Activated T-helper 1 cell treated with anti-CD3 and anti-CD28 coated beads, Interleukin-2, amount 50 U/mL, for 16 hours (primary cell): ENCODE data around the gene ENPP1.

Source experiments
- DNase-seq, 2 donors: peaks; one replicate each; pipeline ENCODE4 v3.0.0-alpha.2; 2020; ENCODE audit warnings: low read depth in 1 of 2, low spot score in 1 of 2

The ENPP1 gene

DNA sequence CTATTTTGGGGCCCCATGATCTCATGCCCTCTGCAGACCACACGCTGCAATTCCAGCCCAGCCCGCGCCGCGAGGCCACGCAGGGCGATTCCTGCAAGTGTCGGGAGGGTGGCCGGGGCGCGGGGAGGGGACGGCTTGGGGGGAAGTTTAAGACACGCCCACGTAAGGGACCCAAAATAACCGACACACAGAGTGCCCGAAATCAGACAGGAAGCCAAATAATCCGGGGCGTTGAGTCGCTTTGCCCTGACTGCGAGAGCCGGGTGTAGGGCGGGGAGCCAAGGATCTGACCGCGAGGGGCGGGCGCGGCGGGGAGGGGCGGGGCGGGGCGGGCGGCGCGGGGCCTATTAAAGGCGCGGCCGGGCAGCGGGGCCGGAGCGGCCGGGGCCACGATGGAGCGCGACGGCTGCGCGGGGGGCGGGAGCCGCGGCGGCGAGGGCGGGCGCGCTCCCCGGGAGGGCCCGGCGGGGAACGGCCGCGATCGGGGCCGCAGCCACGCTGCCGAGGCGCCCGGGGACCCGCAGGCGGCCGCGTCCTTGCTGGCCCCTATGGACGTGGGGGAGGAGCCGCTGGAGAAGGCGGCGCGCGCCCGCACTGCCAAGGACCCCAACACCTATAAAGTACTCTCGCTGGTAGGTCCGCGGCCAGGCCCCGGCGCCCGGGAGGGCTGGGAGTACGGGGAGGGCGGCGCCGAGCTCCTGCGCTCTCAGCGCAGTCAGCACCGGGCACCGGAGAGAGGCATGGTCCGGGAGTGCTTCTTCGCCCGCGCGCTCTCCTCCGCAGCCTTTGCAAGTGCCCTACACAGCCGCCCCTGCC is at the start of gene ENPP1:
ENPP1 (plus strand) TSS at position 377 of the 816 bp plus-strand sequence; CDS start at position 393, 16 bp downstream.
- DNase-seq, result peak; percentile 11 to 23

DNA sequence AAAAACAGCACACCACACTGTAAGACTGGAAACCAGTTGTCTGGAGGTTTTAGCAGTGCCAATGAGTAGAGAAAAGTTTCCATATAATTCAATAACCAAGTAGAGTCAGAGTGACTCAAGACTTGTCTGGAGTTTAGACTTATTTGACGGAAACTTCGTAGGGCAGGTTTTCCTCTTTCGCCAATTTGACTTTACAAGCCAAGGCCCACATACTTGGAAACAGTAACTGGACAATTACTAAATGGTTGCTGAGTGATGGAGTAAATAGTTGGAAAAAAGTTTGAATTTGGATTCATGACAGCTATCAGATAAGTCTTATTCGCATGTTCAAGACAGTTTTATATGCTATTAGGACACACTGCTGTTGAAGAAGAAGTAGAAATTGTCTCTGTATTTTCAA is 48.9 kb upstream of the ENPP1 start:
- DNase-seq, result no peak

DNA sequence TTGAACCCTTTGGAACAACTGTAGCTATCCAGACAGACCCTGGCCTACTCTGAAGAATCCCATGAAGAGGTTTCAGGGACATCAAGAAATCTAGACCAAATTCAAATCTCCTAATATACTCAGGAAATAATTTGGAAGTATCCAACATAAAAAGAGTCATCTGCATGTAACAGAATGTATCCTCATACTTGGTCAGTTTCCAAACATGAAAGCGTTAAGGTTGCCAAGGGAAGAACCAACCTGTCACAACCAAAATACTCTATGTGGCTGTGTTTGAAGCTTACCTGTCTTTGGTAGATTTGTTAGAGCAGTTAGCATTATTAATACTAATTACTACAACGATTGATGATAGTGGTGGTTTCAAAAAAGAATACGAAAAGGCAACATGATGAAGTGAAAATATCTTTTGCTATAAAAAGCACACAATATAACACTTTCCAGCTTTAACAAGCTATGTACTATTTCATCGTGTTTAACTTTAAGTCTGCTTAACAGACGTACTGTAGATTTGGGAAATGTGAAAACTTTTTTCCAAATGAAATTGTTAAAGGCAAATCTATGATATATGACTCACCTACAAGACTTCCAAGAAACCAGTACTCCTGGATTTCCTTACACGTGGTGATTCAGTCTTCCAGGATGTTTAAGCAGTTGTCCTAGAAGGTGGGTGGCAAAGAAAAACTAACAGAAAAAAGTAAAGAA is 46.6 kb upstream of the ENPP1 start:
- DNase-seq, result no peak

DNA sequence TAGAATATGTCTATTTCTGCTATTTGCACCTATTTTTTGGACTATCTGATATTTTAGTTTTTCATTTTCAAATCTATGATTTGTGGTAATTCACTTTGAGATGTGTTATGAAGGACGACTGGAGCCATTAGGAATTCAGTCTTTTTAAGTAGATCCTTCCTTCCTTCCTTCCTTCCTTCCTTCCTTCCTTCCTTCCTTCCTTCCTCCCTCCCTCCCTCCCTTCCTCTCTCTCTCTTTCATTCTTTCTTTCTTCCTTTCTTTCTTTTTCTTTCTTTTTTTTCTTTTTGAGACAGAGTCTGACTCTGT is 46.1 kb upstream of the ENPP1 start:
- DNase-seq, result no peak

DNA sequence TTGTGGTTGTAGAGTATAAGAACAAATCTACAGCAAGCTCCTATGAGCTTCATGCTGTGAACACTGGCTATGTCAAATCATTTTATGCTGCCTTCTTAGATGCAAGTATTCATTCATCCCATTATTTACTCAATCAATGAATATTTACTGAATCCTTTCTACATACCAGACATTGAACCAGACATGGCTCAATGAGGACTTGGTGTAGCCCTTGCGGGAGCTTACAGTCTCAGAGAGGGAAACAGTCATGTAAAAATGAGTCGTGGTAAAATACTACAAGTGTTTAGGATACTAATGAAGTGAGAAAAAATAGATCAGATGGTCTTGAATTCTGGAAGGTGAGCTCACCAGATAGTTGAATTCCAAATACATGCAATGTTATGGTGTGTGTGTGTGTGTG is 44.8 kb upstream of the ENPP1 start:
- no peak for DNase-seq

DNA sequence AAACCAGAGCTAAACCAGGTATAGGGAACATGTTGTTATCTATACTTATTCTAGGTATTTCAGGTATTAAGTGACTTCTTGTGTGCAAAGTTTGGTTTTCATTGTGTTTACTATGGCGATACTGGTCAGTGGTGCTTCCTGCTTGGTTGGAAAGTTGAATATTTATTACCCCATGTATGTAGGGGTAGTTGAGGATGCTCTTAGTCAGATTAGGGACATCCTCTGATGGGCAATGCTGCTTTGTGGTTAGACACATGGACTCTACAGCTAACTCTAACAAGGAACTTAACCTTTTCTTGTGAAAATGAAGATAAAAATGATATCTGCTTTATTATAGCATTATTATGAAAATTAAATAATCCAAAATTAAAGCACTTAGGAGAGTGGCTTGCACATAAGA is 44.1 kb upstream of the ENPP1 start:
- no peak for DNase-seq

DNA sequence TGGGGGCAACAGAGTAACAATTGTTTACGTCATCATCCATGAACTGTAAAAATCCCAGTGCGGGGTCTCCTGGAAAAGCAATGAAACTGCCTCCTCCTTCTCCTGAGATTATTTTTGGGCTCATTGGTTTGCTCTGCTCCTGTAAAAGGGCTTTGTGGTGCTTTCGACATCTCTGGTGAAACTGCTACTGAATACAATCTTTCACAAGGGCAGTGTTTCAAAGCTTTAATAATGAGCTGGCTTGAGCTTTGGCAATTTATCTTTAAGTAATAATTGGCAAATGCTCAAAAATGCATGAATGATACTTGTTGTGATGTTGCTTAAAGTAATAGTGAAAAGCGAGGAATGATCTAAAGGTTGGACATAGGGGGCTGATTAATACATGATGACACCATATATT is 43.5 kb upstream of the ENPP1 start:
- no peak for DNase-seq

DNA sequence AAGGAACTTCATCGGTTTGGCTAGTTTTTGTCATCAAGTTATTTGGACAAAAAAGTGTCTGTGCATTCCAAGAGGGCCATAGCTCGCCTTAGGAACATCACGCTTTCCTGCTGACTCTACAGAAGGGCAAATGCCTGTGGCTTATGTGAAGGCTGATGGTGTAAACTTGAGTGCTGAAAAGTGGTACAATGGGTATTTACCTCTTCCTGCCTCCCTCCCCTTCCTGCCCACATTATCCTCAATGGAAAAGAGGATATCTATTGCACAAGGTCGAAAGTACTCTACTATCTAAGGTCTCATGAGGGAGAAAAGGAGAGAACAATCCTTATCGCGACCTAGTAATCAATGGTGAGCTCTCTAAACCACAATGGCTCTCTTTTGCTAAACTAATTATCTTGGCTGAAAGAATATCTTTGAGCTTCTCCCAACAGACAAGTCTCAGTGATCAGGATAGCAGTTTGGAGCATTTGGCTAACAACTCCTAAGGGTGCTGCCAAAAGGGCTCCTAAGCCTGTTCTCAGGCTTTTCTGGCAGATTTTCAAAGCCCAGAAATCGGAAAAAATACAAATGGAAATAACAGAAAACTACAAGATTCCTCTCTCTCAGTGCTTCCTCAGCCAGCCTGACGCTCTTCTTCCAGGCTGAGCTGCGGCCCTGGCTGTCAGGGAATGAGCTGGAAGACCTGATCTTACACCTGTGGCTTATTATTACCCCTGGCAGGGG is 42.6 kb upstream of the ENPP1 start:
- no peak for DNase-seq

DNA sequence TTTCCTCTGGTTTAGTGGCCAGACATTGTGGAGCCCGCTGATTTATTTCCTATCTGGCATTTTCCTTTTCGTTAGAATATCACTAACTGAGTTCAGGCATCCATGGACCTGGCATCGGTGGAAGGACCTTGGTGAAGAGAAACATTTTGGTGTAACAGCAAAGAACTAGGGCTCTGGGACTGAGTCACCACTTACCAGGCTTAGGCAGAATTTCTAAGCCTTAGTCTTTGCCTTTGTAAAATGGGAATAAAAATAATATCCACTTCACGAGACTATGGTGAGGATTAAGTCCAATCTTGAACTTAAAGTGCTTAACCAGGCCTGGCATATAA is 42.0 kb upstream of the ENPP1 start:
- DNase-seq, result no peak

DNA sequence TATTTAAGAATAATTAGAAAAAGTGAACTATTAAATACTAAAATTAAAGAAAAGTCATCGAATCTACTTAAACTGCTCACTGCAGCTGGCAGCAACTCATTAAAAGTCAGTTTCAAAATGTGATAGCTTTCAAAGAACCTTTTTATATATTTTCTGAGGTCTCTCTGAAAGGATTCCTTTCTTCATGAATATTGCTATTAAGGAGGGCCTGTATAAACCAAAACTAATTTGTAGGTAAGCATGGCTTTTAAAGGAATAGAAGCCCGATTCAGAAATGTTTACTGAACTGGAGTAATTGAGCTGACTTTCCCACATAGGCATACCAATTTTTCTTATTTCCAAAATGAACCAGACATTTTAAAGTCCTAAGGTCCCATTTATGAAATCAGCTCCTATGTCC is 41.2 kb upstream of the ENPP1 start:
- DNase-seq, result no peak

DNA sequence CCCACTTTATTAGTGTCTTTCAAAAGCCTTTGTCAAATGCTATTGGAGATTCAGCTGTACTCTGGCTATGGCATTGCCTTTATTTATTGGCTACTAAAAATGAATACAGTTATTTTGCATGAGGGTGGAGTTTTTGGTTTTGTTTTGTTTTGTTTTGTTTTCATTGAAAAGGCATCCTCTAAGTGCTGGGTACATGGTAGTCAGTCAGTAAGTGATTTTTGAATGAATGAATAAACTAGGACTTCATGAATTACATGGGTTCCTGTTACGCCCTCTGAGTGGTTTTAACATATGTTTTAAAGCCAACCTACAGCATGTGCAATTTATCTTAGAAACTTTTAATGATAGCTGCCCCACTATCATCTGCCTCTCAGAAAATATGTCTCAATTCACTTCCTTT is 38.9 kb upstream of the ENPP1 start:
- DNase-seq, result no peak

DNA sequence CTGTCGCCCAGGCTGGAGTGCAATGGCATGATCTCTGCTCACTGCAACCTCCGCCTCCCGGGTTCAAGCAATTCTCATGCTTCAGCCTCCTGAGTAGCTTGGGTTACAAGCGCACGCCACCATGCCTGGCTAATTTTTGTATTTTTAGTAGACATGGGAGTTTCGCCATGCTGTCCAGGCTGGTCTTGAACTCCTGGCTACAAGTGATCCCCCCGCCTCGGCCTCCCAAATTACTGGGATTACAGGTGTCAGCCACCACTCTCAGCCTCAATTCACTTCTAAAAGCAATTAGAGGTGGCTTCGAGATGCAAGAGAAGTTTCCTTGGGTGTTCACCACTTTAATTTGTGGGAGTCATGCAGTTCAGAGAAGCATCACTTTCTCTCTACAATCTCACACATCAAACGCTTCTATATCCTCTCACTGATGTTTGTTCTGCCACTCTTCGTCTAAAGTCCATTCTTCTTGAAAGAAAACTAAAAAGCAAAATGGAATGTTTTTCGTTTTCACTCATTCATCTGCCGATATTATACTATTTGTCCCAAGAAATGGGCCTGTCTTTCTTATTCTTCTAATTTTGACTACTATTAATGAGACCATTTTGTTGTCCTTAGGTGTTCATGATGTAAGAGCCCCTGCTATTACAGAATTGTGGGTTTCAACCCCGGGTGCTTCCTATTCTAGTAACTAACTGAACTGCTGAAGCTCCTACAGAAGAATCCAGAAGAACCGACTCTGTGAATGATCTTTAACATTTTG is 38.3 kb upstream of the ENPP1 start:
- DNase-seq, result no peak

DNA sequence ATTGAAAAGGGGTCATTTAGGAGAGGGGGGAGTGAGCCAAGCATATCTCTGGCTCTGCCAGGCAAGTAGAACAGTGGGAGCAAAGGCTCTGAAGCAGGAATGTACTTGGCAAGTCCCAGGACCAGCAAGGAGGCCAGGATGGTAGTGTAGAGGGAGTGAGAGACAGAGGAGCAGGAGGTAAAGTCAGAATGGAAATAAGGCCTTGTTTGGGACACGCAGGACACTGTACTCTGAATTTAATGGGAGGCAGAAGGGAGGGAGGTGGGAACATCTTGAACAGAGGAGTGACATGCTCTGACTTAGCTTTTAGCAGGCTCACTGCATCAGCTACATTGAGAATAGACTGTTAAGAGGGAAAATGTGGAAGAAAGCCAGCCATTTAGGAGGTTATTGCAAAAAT is 37.0 kb upstream of the ENPP1 start:
- no peak for DNase-seq

DNA sequence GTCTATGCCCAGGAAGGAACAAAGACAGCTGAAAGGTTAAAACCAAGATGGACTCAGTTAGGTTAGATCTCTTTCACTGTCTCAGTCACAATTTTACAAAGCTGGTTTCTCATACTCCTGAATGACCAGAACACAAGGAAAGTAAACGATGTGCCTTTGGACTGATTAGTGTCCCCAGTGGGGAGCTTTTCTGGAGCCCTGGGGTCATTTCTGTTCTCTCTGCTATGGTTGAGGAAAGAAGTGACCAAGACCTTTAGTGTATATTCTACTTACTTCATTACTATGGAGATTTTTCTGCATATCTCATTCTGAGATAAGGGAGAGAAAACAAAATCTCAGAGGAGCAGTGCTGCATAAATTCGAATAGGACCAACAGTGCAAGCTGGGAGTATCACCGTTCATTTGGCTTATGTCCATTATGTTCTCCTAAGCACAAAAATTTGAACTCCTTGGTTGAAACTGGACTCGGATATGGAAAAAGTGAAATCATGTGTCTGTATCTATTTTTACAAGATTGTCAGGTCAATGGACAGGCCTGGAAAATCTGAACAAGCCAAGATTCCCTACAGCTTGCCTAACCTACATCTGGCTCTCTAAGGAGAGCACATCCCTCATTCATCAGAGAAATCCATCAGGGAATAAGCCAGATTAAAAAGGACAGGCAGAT is 34.4 kb upstream of the ENPP1 start:
- DNase-seq, result no peak

DNA sequence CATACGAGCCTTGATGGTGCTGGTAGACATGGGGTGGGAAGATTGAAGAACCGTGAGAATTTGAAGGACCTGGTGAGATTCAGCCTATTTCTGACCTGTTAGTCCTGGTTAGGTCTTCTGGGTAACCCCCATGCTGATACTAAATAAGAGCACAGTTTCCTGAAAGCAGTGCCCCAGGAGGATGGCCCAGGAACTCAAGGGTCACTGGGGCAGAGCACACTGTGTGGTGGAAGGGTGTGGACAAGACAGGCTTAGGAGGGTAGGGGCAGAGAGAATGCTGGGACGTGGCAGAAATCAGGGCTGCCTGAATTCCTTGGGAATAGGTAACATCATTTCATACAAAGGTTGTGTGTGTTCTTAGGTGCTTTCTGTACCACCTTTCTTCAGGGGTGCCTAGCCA is 31.9 kb upstream of the ENPP1 start:
- DNase-seq, result no peak

DNA sequence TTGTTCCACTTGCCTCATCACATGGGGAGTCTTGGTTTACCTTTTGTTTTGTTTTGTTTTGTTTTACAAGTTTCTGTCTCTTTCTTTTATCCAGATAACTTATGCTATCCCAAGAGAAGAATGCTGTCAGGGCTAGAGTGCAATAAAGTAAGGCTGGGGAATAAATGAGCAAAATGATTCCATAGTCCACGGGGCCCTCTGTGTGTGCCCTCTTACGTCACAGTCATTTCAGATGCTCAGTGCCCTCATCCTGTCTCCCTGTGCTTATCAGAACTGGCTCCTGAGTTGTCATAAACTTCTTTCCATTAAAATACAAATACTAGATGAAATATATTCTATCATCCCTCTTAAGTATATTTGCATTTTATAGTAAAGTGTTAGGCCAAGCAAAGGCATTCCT is 30.8 kb upstream of the ENPP1 start:
- no peak for DNase-seq

DNA sequence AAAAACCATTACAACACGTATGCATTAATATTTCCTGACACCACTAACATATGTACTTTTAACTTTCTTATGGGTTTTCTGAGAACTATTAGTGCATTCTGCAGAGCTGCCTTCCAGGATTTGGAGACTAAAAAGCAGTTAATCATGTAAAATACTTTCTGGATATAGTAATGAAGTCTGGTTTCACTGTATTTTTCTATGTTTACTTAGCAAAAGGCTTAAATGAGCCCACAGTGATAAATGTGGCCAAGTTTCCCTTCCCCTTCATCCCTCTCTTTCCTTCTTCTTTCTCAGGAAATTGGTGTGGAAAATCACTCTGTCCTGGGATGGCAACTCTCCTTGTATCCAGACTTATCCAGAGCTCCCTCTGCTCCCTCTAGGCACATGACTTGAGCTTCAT is 29.7 kb upstream of the ENPP1 start:
- DNase-seq, result no peak

DNA sequence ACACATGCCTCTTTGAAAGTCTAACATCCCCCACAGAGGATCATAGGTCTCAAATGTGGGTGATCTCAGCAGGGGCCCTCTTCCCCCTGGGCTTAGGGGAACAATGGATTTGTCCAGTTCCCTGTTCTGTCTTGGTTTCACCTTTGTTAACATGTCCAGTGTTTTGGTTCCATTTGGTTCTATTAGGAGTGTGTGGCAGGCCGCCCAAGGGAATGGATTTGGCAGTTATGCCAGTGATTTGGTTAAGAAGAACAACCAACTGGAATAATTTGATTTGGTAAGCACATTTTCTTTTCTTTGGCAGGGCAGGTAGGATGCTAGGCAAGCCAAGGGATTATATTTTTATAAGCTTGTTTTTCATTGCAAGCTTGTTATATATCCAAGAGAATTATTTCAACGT is 28.5 kb upstream of the ENPP1 start:
- no peak for DNase-seq

DNA sequence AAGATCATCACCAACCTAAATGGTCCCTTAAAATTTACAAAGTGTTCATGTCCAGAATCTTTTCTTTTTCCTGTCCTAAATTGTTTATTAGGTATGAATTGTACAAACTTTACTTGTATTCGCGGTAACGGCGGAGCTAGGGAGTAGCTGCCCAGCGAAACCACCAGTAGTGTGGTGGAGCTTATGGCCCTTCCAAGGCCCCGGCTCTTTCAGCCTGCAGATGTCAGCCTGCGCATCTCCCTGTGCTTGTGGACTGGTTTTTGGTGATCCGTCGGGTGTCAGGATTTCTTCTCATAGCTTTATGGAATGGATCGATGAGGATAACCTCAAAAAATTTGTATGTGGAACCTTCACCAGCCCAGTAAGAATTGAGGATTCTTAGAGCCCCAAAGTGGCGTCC is 27.2 kb upstream of the ENPP1 start:
- no peak for DNase-seq

DNA sequence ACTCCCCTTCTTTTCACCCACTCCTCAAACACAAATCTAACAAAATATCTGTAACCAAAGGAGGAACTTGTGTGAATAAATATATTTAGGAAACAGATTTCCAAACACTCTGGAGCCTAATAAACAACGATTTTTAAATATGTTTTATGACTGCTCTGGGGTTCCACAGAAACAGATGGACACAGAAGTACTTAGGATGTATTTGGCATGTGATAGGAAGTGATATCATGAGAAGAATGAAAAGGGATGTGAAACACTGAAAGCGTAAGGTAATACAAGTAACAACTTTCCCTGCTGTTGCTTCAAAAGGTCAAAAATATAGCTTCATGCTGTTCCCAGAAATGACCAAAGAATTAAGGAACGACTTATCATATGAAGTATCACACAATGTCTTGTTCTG is 26.1 kb upstream of the ENPP1 start:
- no peak for DNase-seq

DNA sequence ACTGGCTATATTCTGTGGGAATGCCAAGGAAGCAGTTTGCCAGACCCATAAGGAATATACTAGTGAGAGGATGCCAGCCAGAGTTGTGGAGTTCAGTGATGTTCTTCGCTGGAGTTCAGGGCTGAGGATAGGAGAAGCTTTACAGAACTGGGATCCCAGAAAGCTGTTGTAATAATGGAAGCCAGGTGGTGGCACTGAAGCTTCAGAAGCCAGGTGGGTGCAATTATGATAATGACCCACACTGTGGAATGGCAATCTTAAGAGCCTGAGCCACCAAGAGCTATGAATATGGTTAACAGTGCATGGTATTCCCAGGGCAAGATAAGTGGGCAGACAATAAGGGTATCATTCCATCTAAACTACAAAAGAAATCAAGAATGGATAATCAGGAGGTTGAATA is 25.1 kb upstream of the ENPP1 start:
- DNase-seq, result no peak
